Spleen (tissue), 11 donors: ENCODE data around the gene RIN2. TPM values are rescaled to one million over a fixed set of nuclear protein-coding genes. Genes with fewer than 3 reads are reported as not detected.

Experiments used
- DNase-seq: peaks from one replicate; pipeline ENCODE4 v3.0.0-alpha.2; 2020
- H3K27ac ChIP-seq, 8 donors: fragments of 200-600 bp; sonication (generic) in 7 of 8; 1 replicate in 4 of 8; 2 replicates in 4 of 8; pipeline versions ENCODE4 v1.5.0 to v1.8.0; 2016 to 2021; ENCODE audit warnings: inconsistent platforms in 4 of 8, mild to moderate bottlenecking in 4 of 8, moderate library complexity in 1 of 8
- H3K27me3 ChIP-seq, 7 donors: fragments of 200-600 bp; sonication (generic) in 6 of 7; replicated peaks in 1 of 7; 1 replicate in 4 of 7; 2 replicates in 3 of 7; pipeline versions ENCODE4 v1.5.0 to v1.8.0; 2016 to 2021; ENCODE audit warnings: inconsistent platforms in 3 of 7, mild to moderate bottlenecking in 1 of 7
- H3K36me3 ChIP-seq, 6 donors: fragments of 200-600 bp; sonication (generic) in 5 of 6; 1 replicate in 4 of 6; 2 replicates in 2 of 6; pipeline versions ENCODE4 v1.5.0 to v1.8.0; 2016 to 2021; ENCODE audit warnings: inconsistent platforms in 2 of 6
- H3K4me1 ChIP-seq, 6 donors: fragments of 200-600 bp; sonication (generic) in 5 of 6; 1 replicate in 3 of 6; 2 replicates in 3 of 6; pipeline versions ENCODE4 v1.5.0 to v1.8.0; 2016 to 2021; ENCODE audit warnings: inconsistent platforms in 3 of 6
- H3K4me3 ChIP-seq, 8 donors: fragments of 200-600 bp; sonication (generic) in 7 of 8; 1 replicate in 4 of 8; 2 replicates in 4 of 8; pipeline versions ENCODE4 v1.5.0 to v1.8.0; 2016 to 2021; ENCODE audit warnings: inconsistent platforms in 4 of 8, mild to moderate bottlenecking in 4 of 8, moderate library complexity in 2 of 8
- H3K9me3 ChIP-seq, 8 donors: fragments of 200-600 bp; sonication (generic) in 7 of 8; 1 replicate in 4 of 8; 2 replicates in 4 of 8; pipeline versions ENCODE4 v1.5.0 to v1.8.0; 2016 to 2021; ENCODE audit warnings: inconsistent platforms in 4 of 8
- CTCF ChIP-seq, 11 experiments: fragments of 200-600 bp in 7 of 11; fragments of 450-650 bp in 4 of 11; sonication (generic) in 4 of 11; IDR thresholded peaks in 8 of 11; conservative IDR thresholded peaks in 3 of 11; 1 replicate in 7 of 11; 2 replicates in 4 of 11; pipeline versions ENCODE4 v1.4.0 to v1.8.0; 2016 to 2021; ENCODE audit warnings: antibody characterized with exemption in 11 of 11, inconsistent platforms in 4 of 11, mild to moderate bottlenecking in 1 of 11
- POLR2A ChIP-seq, 3 donors: fragments of 450-650 bp; IDR thresholded peaks; one replicate each; pipeline ENCODE4 v1.5.1; 2017; ENCODE audit warnings: antibody characterized with exemption in 3 of 3, mild to moderate bottlenecking in 1 of 3
- POLR2AphosphoS5 ChIP-seq, 3 donors: sonication (generic); formaldehyde crosslinking; IDR thresholded peaks; one replicate each; pipeline ENCODE4 v1.5.1; 2017; ENCODE audit warnings: antibody characterized with exemption in 3 of 3
- WGBS, 5 donors: extraction: QIAGEN DNeasy Blood & Tissue Kit in 3 of 5; methylation state at CpG; one replicate each; pipeline versions ENCODE4 v1.1.5 to v1.1.7; 2013 to 2018; 5-methylcytosine and 5-hydroxymethylcytosine counted together
- intact Hi-C: fragments of 100-400 bp; cut with DNase I; formaldehyde crosslinking; loops from one replicate; pipeline ENCODE4 v1.15.0; 2023; ENCODE audit warnings: low total_unique reads
- polyA plus RNA-seq, 3 donors: library from polyadenylated mRNA; stranded (reverse); fragments of 200-250 nt; gene quantifications; one replicate each; pipeline ENCODE4 v1.2.1, GENCODE V29; 2013
- total RNA-seq, 7 donors: library from RNA; depleted of rRNA in 3 of 7; stranded (reverse); fragments of >200 nt in 3 of 7; fragmentation: NEBNext Ultra II Directional in 4 of 7; extraction: Animal tissue kit (Norgen Biotek cat#: 25700) in 4 of 7; gene quantifications; one replicate each; pipeline versions ENCODE4 v1.1.0 to v1.2.1, GENCODE V29; 2016 to 2021
- donor health status: healthy with polysubstance abuse.
- donor health status: DM: no; HTN: no; CAD: no; lungs with moderate emphysema.
- donor health status: DM: no; HTN: no; CAD: no.
- donor health status: Bipolar disorder and iron deficiency.
- donor health status: healthy.
- donor health status: DM: no; HTN: no; CAD: no.
- donor health status: DM: yes; HTN: yes; CAD: no.

RIN2 gene
- total and polyA plus RNA-seq, 10 donors = 4.8 to 135 (median 64.0) TPM

DNA sequence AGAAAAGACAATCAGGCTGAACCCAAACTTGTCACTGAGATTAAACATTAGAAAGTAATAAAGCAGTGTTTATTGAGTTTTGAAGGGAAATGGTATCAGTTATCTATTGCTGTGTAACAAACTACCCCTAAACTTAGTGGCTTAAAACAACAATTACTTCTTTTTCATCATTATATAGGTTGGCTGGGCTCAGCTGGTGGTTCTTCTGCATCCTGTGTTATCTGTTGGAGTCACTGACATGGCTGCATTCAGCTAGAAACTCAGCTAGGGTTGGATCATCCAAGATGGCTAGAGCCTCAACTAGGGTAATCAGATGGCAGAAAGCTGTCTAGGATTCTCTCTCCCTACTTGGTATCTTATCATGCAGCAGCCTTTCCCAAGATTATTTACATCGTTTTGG, 12.5 kb upstream of the RIN2 start:
- H3K4me1 ChIP-seq = peaks cover 0 to 3% (median 0%) of the 10 kb centered on the region in 6 donors
- H3K27me3 ChIP-seq = no peaks in the 10 kb centered on the region
- DNase-seq = no peak
- no peaks in the 10 kb centered on the region for H3K36me3 ChIP-seq
- H3K4me3 ChIP-seq = no peak overlapping the region
- H3K9me3 ChIP-seq = peaks cover 0 to 12% (median 4%) of the 10 kb centered on the region in 8 donors
- intact Hi-C loops = no loop called here
- WGBS, 5 donors = 45 to 80% (median 68%) methylated on average over 1 of the region's 1 CpG
- no peak overlapping the region for H3K27ac ChIP-seq
- no peak for TF ChIP-seq POLR2A (IDR thresholded peaks at IDR 0.05)
- no peak for TF ChIP-seq POLR2AphosphoS5 (IDR thresholded peaks at IDR 0.05)
- TF ChIP-seq CTCF (IDR thresholded peaks at IDR 0.05 in 8 of 11, conservative IDR thresholded peaks at IDR 0.05 in 3 of 11) = no peak

GRCh38 chr20:19746396-19746795, 11.7 kb upstream of the RIN2 start:
- 93 to 100% (median 94%) methylated on average over 1 of the region's 1 CpG for WGBS, 5 donors

GRCh38 chr20:19747903-19748302, 10.2 kb upstream of the RIN2 start:
- Histone ChIP-seq H3K4me1 (peaks cover 0 to 11% (median 0%) of the 10 kb centered on the region in 6 donors), H3K4me3 (no peak overlapping the region), H3K27me3 (no peaks in the 10 kb centered on the region), H3K9me3 (peaks cover 0 to 12% (median 4%) of the 10 kb centered on the region in 8 donors), H3K27ac (no peak overlapping the region), H3K36me3 (no peaks in the 10 kb centered on the region)
- TF ChIP-seq POLR2AphosphoS5 (IDR thresholded peaks at IDR 0.05) = no peak
- 91 to 94% (median 93%) methylated on average over 4 of the region's 4 CpGs for WGBS, 5 donors
- intact Hi-C loops = no loop called here
- DNase-seq = no peak

More at GRCh38 chr20:19746396-19746795, 11.7 kb upstream of the RIN2 start:
- no peaks in the 10 kb centered on the region for H3K27me3 ChIP-seq
- H3K27ac ChIP-seq = no peak overlapping the region
- peaks cover 0 to 11% (median 0%) of the 10 kb centered on the region in 6 donors for H3K4me1 ChIP-seq
- intact Hi-C loops = no loop called here
- peaks cover 0 to 12% (median 4%) of the 10 kb centered on the region in 8 donors for H3K9me3 ChIP-seq
- H3K4me3 ChIP-seq = no peak overlapping the region
- H3K36me3 ChIP-seq = no peaks in the 10 kb centered on the region
- DNase-seq = no peak
- no peak for TF ChIP-seq POLR2A (IDR thresholded peaks at IDR 0.05)

GRCh38 chr20:19748681-19749080, 9.4 kb upstream of the RIN2 start:
- Histone ChIP-seq H3K9me3 (peaks cover 0 to 12% (median 4%) of the 10 kb centered on the region in 8 donors), H3K4me1 (peaks cover 0 to 11% (median 0%) of the 10 kb centered on the region in 6 donors), H3K36me3 (no peaks in the 10 kb centered on the region), H3K4me3 (no peak overlapping the region), H3K27ac (no peak overlapping the region), H3K27me3 (no peaks in the 10 kb centered on the region)
- no peak for DNase-seq
- TF ChIP-seq POLR2A (IDR thresholded peaks at IDR 0.05) (no peak), CTCF (IDR thresholded peaks at IDR 0.05 in 8 of 11, conservative IDR thresholded peaks at IDR 0.05 in 3 of 11) (no peak), POLR2AphosphoS5 (IDR thresholded peaks at IDR 0.05) (no peak)
- intact Hi-C loops = no loop called here
- WGBS, 5 donors = 78 to 89% (median 84%) methylated on average over 2 of the region's 2 CpGs

DNA sequence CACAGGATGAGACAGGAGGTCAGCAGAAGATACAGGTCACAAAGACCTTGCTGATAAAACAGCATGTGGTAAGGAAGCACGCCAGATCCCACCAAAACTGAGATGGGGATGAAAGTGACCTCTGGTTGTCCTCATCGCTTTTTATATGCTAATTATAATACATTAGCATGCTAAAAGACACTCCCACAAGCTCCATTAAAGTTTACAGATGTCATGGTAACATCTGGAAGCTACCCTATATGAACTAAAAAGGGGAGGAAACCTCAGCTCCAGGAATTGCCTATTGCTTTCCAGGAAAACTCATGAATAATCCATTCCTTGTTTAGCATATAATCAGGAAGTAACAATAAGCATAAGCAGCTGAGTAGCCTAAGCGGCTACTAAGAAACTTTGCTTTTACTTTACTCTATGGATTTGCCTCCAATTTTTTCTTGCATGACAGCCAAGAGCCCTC, 8.4 kb upstream of the RIN2 start:
- H3K4me1 ChIP-seq = peaks cover 0 to 11% (median 0%) of the 10 kb centered on the region in 6 donors
- intact Hi-C loops = no loop called here
- H3K4me3 ChIP-seq = no peak overlapping the region
- DNase-seq = no peak
- H3K36me3 ChIP-seq = no peaks in the 10 kb centered on the region
- no peaks in the 10 kb centered on the region for H3K27me3 ChIP-seq
- peaks cover 0 to 12% (median 4%) of the 10 kb centered on the region in 8 donors for H3K9me3 ChIP-seq
- no peak overlapping the region for H3K27ac ChIP-seq
- 54 to 88% (median 68%) methylated on average over 3 of the region's 3 CpGs for WGBS, 5 donors
- TF ChIP-seq CTCF (IDR thresholded peaks at IDR 0.05 in 8 of 11, conservative IDR thresholded peaks at IDR 0.05 in 3 of 11) (no peak), POLR2AphosphoS5 (IDR thresholded peaks at IDR 0.05) (no peak)
